GM12878 (cell line): Measurements from ENCODE around the gene LDB2. TPM values are rescaled to one million over a fixed set of nuclear protein-coding genes. Genes with fewer than 3 reads are reported as not detected.

Experiments used
- ATAC-seq: fragments of 200-7000 bp; cut with Tn5 transposase; 3 replicates; pipeline ENCODE4 v1.9.1; 2020; ENCODE audit warnings: mild to moderate bottlenecking, moderate library complexity
- BruUV-seq: library from RNA; stranded (reverse); fragments of 400-500 nt; replicated peaks from 2 replicates; lab custom pipeline; 2021; lab: Mats Ljungman, UMichigan
- CTCF ChIA-PET: fragments of 300-600 bp; sonication (Branson Sonifier 250); formaldehyde crosslinking; extraction: SDS; loops from one replicate; lab custom pipeline; 2021; ENCODE audit warnings: inconsistent platforms; lab: Yijun Ruan, JAX
- POLR2A ChIA-PET: fragments of 350-600 bp; formaldehyde crosslinking; extraction: SDS; loops from one replicate; lab custom pipeline; 2021; ENCODE audit warnings: inconsistent platforms; lab: Charles Lee
- RAD21 ChIA-PET: fragments of 300-600 bp; sonication (Branson Sonifier 250); formaldehyde crosslinking; loops from one replicate; lab custom pipeline; 2023; ENCODE audit warnings: antibody characterized with exemption; ENCODE audit not compliant: unreplicated experiment; lab: Charles Lee
- SMC1A ChIA-PET: fragments of 300-600 bp; sonication (Branson Sonifier 250); formaldehyde crosslinking; loops from one replicate; lab custom pipeline; 2023; ENCODE audit not compliant: unreplicated experiment, uncharacterized antibody; lab: Charles Lee
- DNase-seq: peaks from one replicate; pipeline ENCODE4 v3.0.0-alpha.2; 2011; ENCODE audit warnings: low read depth, low spot score
- FAIRE-seq: peaks from 3 replicates; lab custom pipeline; 2011; peaks lifted over from hg19 to GRCh38; lab: Jason Lieb, UNC
- H2AFZ ChIP-seq: 2 replicates; pipeline ENCODE4 v1.6.0; 2011; ENCODE audit warnings: low read depth, low read length, control low read depth; ENCODE audit not compliant: control insufficient read depth
- H3K27ac ChIP-seq: 2 replicates; pipeline ENCODE4 v1.5.1; 2011; ENCODE audit warnings: control low read depth; ENCODE audit not compliant: control insufficient read depth, insufficient read depth
- H3K27me3 ChIP-seq, 2 experiments: replicated peaks in 1 of 2; 2 replicates each; pipeline versions ENCODE4 v1.6.0 to v1.6.1; 2011; ENCODE audit warnings: low read length in 1 of 2; ENCODE audit not compliant: control insufficient read depth in 2 of 2, insufficient read depth in 2 of 2
- H3K36me3 ChIP-seq, 2 experiments: 2 replicates each; pipeline ENCODE4 v1.5.1; 2011; ENCODE audit warnings: low read length in 1 of 2; ENCODE audit not compliant: control insufficient read depth in 2 of 2, insufficient read depth in 2 of 2
- H3K4me1 ChIP-seq: 2 replicates; pipeline ENCODE4 v1.6.1; 2011; ENCODE audit warnings: mild to moderate bottlenecking, low read length, moderate library complexity, mixed read lengths; ENCODE audit not compliant: control insufficient read depth, insufficient read depth
- H3K4me2 ChIP-seq: 2 replicates; pipeline ENCODE4 v1.6.0; 2011; ENCODE audit warnings: control low read depth; ENCODE audit not compliant: control insufficient read depth, insufficient read depth
- H3K4me3 ChIP-seq: fragments of 200-600 bp; sonication (generic); 2 replicates; pipeline ENCODE4 v1.5.1; 2016
- H3K79me2 ChIP-seq: 2 replicates; pipeline ENCODE4 v1.6.0; 2011; ENCODE audit warnings: low read length; ENCODE audit not compliant: control insufficient read depth, insufficient read depth
- H3K9ac ChIP-seq: 2 replicates; pipeline ENCODE4 v1.8.0; 2011; ENCODE audit warnings: low read length, control low read depth, mixed read lengths; ENCODE audit not compliant: control insufficient read depth, insufficient read depth
- H3K9me3 ChIP-seq: replicated peaks from 3 replicates; pipeline ENCODE4 v1.5.1; 2011; ENCODE audit warnings: mild to moderate bottlenecking, low read length; ENCODE audit not compliant: control insufficient read depth, insufficient read depth
- H4K20me1 ChIP-seq: 2 replicates; pipeline ENCODE4 v1.6.0; 2011; ENCODE audit not compliant: control insufficient read depth, insufficient read depth
- CBX3 ChIP-seq: fragments of 200-600 bp; sonication (generic); IDR thresholded peaks from 2 replicates; pipeline ENCODE4 v1.6.1; 2016; ENCODE audit warnings: low read depth, borderline replicate concordance
- E2F4 ChIP-seq: IDR thresholded peaks from 2 replicates; pipeline ENCODE4 v1.6.1; 2012; ENCODE audit warnings: low read depth, low read length, improper control_type of control experiment
- HDGF ChIP-seq: fragments of 450-650 bp; IDR thresholded peaks from 2 replicates; pipeline ENCODE4 v1.6.1; 2016; ENCODE audit warnings: antibody characterized with exemption
- IRF5 ChIP-seq: fragments of 450-650 bp; IDR thresholded peaks from 2 replicates; pipeline ENCODE4 v1.6.1; 2017; ENCODE audit warnings: borderline replicate concordance
- JUND ChIP-seq: IDR thresholded peaks from 2 replicates; pipeline ENCODE4 v1.6.1; 2012; ENCODE audit warnings: low read depth, mild to moderate bottlenecking, low read length, improper control_type of control experiment, moderate library complexity
- MXI1 ChIP-seq: fragments of 150-350 bp; IDR thresholded peaks from 2 replicates; pipeline ENCODE4 v1.6.1; 2011; ENCODE audit warnings: low read depth, mild to moderate bottlenecking, inconsistent platforms, low read length, improper control_type of control experiment
- NRF1 ChIP-seq: conservative IDR thresholded peaks from 2 replicates; pipeline ENCODE4 v1.6.1; 2011; ENCODE audit warnings: mild to moderate bottlenecking, low read depth, low read length, improper control_type of control experiment
- PML ChIP-seq: IDR thresholded peaks from 2 replicates; pipeline ENCODE4 v1.6.1; 2012; ENCODE audit warnings: low read length, inconsistent platforms
- RAD21 ChIP-seq: IDR thresholded peaks from 2 replicates; pipeline ENCODE4 v1.6.1; 2011; ENCODE audit warnings: mild to moderate bottlenecking, low read depth, low read length, moderate library complexity; ENCODE audit not compliant: insufficient read depth
- RFX5 ChIP-seq: IDR thresholded peaks from 2 replicates; pipeline ENCODE4 v1.6.1; 2011; ENCODE audit warnings: low read depth, low read length, improper control_type of control experiment
- SREBF1 ChIP-seq: IDR thresholded peaks from 2 replicates; pipeline ENCODE4 v1.6.1; 2012; ENCODE audit warnings: mild to moderate bottlenecking, low read length
- ZBED1 ChIP-seq: IDR thresholded peaks from 2 replicates; pipeline ENCODE4 v1.6.1; 2016; ENCODE audit warnings: borderline replicate concordance
- ZNF207 ChIP-seq: fragments of 450-650 bp; IDR thresholded peaks from 2 replicates; pipeline ENCODE4 v1.6.1; 2014; ENCODE audit warnings: antibody characterized with exemption, mild to moderate bottlenecking, borderline replicate concordance
- ZZZ3 ChIP-seq: IDR thresholded peaks from 2 replicates; pipeline ENCODE4 v1.6.1; 2011; ENCODE audit warnings: low read depth; ENCODE audit not compliant: control insufficient read depth, insufficient read length
- WGBS: methylation state at CpG from one replicate; pipeline ENCODE4 v1.1.6; 2016; ENCODE audit warnings: low lambda C conversion rate; ENCODE audit not compliant: insufficient replicate concordance, insufficient coverage; ENCODE audit errors: missing lambda C conversion rate; 5-methylcytosine and 5-hydroxymethylcytosine counted together
- in situ Hi-C: fragments of 300-500 bp; cut with MboI; formaldehyde crosslinking; loops from 9 replicates; pipeline ENCODE4 v1.14.3; 2018; ENCODE audit warnings: mixed read lengths
- intact Hi-C: fragments of 100-400 bp; cut with micrococcal nuclease; formaldehyde crosslinking; loops from one replicate; pipeline ENCODE4 v1.14.2; 2022; ENCODE audit not compliant: unreplicated experiment
- polyA plus RNA-seq, 11 experiments: library from polyadenylated mRNA; depleted of rRNA in 4 of 11; unstranded in 6 of 11; stranded (reverse) in 5 of 11; fragments of >200 nt; fragmentation: Nextera tagmentation in 4 of 11; fragmentation: Illumina TruSeq in 1 of 11; extraction: Ambion mirVana in 4 of 11; extraction: Trizol in 1 of 11; gene quantifications; 1 replicate in 1 of 11; 2 replicates in 10 of 11; pipeline versions ENCODE4 v1.2.1 to v1.2.3, GENCODE V29; 2011 to 2016; ENCODE audit warnings: inconsistent platforms in 2 of 11, missing spikeins in 2 of 11, low read depth in 1 of 11
- total RNA-seq, 4 experiments: library from RNA; depleted of rRNA in 3 of 4; stranded (reverse); fragments of >200 nt in 3 of 4; fragmentation: Illumina TruSeq in 1 of 4; extraction: Trizol in 1 of 4; gene quantifications; 2 replicates each; pipeline versions ENCODE4 v1.2.1 to v1.2.3, GENCODE V29; 2013 to 2021
- TF ChIP-seq, protein P1 (sequence below): IDR thresholded peaks from 2 replicates; pipeline ENCODE4 v1.6.1; 2012; ENCODE audit warnings: low read length, inconsistent platforms
- TF ChIP-seq, protein P2 (sequence below): fragments of 450-650 bp; IDR thresholded peaks from 2 replicates; pipeline ENCODE4 v1.6.1; 2016; ENCODE audit warnings: mild to moderate bottlenecking
- TF ChIP-seq, protein P3 (sequence below): fragments of 450-650 bp; IDR thresholded peaks from 2 replicates; pipeline ENCODE4 v1.6.1; 2017; ENCODE audit warnings: mild to moderate bottlenecking, moderate library complexity

Gene LDB2
- total and polyA plus RNA-seq, 10 of the 15 experiments (the other 5 are each of a cell fraction or from before 2014, with no cell fraction given) = 0.15 TPM; not detected in 9

DNA sequence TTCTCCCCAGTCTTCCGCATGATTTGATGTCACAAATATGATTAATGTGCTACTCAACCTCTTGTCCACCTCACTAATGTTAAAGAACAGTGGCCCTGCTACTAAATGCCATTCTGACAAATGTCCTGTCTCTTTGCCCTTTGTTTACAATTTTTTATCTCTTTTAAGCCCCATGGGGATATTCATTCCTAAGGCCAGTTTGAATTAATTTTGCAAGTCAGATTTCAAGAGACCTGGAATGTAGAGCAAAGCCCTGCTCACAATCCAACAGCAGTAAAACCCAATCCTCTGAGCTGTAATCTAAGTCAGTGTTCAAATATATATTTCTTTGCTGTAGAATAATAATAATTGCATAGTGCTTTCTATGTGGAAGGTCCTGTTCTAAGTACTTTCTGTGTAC, 81.2 kb downstream of the LDB2 start:
- ATAC-seq (no peak), DNase-seq (no peak), FAIRE-seq (no peak)
- H2AFZ ChIP-seq = no peak overlapping the region
- no peaks in the 10 kb centered on the region for H3K36me3 ChIP-seq
- no peak overlapping the region for H3K27ac ChIP-seq
- H3K79me2 ChIP-seq = no peaks in the 10 kb centered on the region
- ChIA-PET SMC1A (no interaction called here), RAD21 (no interaction called here), CTCF (no interaction called here), POLR2A (no interaction called here)
- no peak overlapping the region for H3K9ac ChIP-seq
- 96% methylated on average over 1 of the region's 1 CpG for WGBS
- intact Hi-C loops (no loop called here), in situ Hi-C loops (no loop called here)
- H3K4me1 ChIP-seq = no peaks in the 10 kb centered on the region
- TF ChIP-seq MXI1 (no peak), ZBED1 (no peak), IRF5 (no peak), NRF1 (no peak), RAD21 (no peak), E2F4 (no peak), PML (no peak), RFX5 (no peak), ZZZ3 (no peak), HDGF (no peak), CBX3 (no peak), ZNF207 (no peak), SREBF1 (no peak), JUND (no peak)
- TF ChIP-seq, protein P1, sequence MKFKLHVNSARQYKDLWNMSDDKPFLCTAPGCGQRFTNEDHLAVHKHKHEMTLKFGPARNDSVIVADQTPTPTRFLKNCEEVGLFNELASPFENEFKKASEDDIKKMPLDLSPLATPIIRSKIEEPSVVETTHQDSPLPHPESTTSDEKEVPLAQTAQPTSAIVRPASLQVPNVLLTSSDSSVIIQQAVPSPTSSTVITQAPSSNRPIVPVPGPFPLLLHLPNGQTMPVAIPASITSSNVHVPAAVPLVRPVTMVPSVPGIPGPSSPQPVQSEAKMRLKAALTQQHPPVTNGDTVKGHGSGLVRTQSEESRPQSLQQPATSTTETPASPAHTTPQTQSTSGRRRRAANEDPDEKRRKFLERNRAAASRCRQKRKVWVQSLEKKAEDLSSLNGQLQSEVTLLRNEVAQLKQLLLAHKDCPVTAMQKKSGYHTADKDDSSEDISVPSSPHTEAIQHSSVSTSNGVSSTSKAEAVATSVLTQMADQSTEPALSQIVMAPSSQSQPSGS = no peak
- TF ChIP-seq, protein P2, sequence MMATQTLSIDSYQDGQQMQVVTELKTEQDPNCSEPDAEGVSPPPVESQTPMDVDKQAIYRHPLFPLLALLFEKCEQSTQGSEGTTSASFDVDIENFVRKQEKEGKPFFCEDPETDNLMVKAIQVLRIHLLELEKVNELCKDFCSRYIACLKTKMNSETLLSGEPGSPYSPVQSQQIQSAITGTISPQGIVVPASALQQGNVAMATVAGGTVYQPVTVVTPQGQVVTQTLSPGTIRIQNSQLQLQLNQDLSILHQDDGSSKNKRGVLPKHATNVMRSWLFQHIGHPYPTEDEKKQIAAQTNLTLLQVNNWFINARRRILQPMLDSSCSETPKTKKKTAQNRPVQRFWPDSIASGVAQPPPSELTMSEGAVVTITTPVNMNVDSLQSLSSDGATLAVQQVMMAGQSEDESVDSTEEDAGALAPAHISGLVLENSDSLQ = no peak
- TF ChIP-seq, protein P3, sequence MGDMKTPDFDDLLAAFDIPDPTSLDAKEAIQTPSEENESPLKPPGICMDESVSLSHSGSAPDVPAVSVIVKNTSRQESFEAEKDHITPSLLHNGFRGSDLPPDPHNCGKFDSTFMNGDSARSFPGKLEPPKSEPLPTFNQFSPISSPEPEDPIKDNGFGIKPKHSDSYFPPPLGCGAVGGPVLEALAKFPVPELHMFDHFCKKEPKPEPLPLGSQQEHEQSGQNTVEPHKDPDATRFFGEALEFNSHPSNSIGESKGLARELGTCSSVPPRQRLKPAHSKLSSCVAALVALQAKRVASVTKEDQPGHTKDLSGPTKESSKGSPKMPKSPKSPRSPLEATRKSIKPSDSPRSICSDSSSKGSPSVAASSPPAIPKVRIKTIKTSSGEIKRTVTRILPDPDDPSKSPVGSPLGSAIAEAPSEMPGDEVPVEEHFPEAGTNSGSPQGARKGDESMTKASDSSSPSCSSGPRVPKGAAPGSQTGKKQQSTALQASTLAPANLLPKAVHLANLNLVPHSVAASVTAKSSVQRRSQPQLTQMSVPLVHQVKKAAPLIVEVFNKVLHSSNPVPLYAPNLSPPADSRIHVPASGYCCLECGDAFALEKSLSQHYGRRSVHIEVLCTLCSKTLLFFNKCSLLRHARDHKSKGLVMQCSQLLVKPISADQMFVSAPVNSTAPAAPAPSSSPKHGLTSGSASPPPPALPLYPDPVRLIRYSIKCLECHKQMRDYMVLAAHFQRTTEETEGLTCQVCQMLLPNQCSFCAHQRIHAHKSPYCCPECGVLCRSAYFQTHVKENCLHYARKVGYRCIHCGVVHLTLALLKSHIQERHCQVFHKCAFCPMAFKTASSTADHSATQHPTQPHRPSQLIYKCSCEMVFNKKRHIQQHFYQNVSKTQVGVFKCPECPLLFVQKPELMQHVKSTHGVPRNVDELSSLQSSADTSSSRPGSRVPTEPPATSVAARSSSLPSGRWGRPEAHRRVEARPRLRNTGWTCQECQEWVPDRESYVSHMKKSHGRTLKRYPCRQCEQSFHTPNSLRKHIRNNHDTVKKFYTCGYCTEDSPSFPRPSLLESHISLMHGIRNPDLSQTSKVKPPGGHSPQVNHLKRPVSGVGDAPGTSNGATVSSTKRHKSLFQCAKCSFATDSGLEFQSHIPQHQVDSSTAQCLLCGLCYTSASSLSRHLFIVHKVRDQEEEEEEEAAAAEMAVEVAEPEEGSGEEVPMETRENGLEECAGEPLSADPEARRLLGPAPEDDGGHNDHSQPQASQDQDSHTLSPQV = no peak
- no TSS peak for BruUV-seq
- H4K20me1 ChIP-seq = no peaks in the 10 kb centered on the region
- no peak overlapping the region for H3K4me3 ChIP-seq
- H3K9me3 ChIP-seq = no peaks in the 10 kb centered on the region
- no peak overlapping the region for H3K4me2 ChIP-seq
- no peaks in the 10 kb centered on the region for H3K27me3 ChIP-seq
